NCI-H1105 treated with DMSO at 0.1 percent for 48 hours (cell line): Measurements from ENCODE around the gene NLRP13.
"Not testable (repeated sequence)": the region's sequence is repeated elsewhere in the genome, so short reads cannot be mapped to it uniquely, and the experiment has no call there.

Experiments used
- DNase-seq: peaks from one replicate; lab custom pipeline; 2025; lab: John Stamatoyannopoulos, UW

The NLRP13 gene

GRCh38 chr19:55931936-55932386 lies at the start of gene NLRP13:
NLRP13 (minus strand) TSS chr19:55932336; CDS start chr19:55932311, 25 bp downstream.
- DNase-seq, result no peak

GRCh38 chr19:55980415-55980814 lies 48.3 kb upstream of the NLRP13 start:
- DNase-seq, result no peak

DNA sequence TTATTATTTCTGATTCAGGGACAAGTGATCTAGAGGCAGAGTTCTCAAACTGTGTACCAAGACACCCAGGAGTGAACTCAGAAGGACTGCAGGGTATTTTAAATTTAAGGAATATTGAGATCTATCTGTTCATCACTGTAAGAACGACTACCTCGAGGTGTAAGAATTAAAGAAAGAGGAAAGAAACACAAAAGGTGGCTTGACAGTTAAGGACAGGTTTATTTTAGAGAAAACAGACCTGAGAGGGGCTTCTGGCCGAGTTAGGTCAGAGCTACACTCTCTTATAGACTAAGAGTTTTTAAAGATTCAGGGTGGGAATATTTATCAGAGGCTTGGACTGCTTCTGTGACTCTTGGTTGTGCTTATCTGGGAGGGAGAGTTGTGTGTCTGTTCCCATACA lies 41.8 kb upstream of the NLRP13 start:
- DNase-seq, result no peak

DNA sequence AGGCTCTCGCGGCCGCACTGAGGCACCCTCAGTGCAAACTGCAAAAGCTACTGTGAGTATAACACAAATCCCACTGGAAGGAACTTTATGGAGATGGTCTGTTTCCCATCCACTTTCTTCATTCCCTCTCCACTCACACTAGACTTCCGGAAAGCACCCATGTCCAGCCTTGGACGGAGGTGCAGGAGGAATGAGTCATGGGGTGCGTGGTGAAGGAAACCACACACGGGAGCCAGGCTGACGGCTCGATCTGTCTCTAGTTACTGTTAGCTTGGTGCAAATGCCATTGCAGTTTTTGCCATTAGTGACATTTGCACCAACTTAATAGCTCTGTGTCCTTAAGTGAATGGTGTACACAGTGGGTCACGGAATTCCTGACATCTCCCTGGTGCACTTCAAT lies 30.1 kb upstream of the NLRP13 start:
- no peak for DNase-seq

GRCh38 chr19:55959996-55960675 lies 28.0 kb upstream of the NLRP13 start:
- DNase-seq, result no peak

GRCh38 chr19:55958356-55958755 lies 26.2 kb upstream of the NLRP13 start:
- DNase-seq, result no peak

DNA sequence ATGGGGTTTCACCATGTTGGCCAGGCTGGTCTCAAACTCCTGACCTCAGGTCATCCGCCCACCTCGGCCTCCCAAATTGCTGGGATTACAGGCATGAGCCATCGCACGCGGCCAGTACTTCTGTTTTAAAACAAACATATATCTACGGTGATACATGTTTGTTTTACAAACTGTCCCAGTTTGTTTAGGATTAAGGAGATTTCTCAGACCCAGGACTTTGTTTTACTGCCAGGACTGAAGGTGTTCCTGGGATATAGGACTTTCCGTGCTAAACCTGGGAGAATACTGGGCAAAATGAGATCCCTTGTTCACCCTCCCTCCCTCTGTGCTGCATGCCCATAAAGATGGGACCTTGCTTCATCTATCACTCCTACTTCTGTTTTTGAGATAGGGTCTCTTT lies 24.3 kb upstream of the NLRP13 start:
- no peak for DNase-seq

- DNase-seq, result not testable (repeated sequence)
Measured at GRCh38 chr19:55950566-55950965, 18.4 kb upstream of the NLRP13 start.

- DNase-seq, result no peak
Measured at GRCh38 chr19:55947532-55947931, 15.4 kb upstream of the NLRP13 start, which contains the start of gene NLRP8. NLRP8 (plus strand) TSS chr19:55947832.

GRCh38 chr19:55940306-55940705 lies 8.2 kb upstream of the NLRP13 start:
- no peak for DNase-seq

DNA sequence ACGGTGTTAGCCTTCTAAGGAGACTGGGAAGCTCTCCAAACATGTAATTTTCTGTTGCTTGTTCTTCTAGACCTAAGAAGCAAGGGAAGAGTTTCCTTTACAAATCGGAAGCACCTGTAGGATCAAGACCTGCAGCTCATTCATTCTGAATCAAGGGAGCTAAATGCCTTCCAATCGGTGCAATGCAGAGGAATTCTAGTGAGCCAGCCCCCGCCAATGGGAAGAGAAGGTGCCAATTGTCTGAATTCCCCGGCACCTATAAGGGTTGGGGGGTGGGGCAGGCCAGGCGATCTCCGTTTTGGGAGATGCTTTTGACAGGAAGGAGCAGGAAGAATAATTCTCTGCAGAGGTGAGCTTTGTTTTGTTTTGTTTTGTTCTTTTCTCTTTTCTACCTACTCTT lies 7.1 kb upstream of the NLRP13 start:
- no peak for DNase-seq

GRCh38 chr19:55935206-55935605 lies 3.1 kb upstream of the NLRP13 start:
- no peak for DNase-seq

- DNase-seq, result no peak
Measured at GRCh38 chr19:55930996-55931515, 1.1 kb downstream of the NLRP13 start.

GRCh38 chr19:55929258-55929657 lies 2.9 kb downstream of the NLRP13 start:
- DNase-seq, result not testable (repeated sequence)

DNA sequence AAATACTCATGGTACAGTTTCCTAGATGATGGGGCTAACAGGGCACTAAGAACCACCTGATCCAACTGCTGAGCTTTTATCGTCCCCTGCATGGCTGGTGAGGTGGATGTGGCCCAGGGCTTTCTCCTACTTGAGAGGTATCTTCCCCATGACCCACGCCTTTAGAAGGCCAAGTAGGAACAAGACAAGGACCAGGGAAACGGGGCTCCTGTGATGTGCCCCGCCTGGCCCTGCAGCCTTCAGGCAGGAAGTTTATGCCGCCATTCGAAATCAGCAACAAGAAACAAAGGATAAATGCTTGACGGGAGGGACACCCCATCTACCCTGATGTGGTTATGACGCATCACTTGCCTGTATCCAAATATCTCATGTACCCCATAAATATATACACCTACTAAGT lies 4.1 kb downstream of the NLRP13 start:
- no peak for DNase-seq

- DNase-seq, result no peak
Measured at GRCh38 chr19:55923556-55923955, 8.6 kb downstream of the NLRP13 start.

DNA sequence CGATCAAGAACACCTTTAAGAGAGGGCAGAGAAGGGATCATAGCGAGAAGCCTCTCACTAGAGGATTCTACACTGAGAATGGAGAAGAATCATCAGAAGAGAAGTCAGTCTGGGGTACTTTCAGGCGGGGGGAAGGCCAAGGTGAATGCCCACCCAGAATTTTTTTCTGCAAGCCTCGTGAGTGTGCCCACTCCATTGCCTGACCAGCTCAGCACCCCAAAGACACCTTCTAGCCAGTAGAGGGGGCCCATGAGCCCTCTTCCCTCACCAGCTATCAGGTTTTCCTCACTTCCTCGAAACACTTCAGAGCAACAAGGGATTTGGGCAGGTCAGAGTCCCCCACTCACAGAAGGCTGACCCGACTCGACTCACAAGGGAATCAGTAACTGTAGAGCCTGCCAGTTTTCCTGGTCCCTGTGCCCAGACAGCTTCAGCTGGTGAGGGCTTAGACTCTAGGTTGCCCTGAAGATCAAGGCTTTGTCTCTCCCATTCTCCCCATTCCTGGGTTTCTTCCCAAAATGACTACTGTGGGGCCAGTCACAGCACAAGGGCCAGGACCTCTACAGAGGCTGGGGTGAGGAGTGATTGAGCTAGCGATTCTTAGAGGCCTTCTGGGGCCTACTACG lies 18.4 kb downstream of the NLRP13 start:
- no peak for DNase-seq

GRCh38 chr19:55912916-55913315 lies 19.2 kb downstream of the NLRP13 start:
- DNase-seq, result no peak

GRCh38 chr19:55909801-55910200 lies 22.3 kb downstream of the NLRP13 start:
- DNase-seq, result no peak

GRCh38 chr19:55907746-55908145 lies 24.4 kb downstream of the NLRP13 start:
- no peak for DNase-seq

- DNase-seq, result no peak
Measured at GRCh38 chr19:55907286-55907685, 24.9 kb downstream of the NLRP13 start.

- no peak for DNase-seq
Measured at GRCh38 chr19:55902080-55902751, 29.9 kb downstream of the NLRP13 start.
